Measurements from ENCODE around the gene TMEM258.

TMEM258 gene

DNA sequence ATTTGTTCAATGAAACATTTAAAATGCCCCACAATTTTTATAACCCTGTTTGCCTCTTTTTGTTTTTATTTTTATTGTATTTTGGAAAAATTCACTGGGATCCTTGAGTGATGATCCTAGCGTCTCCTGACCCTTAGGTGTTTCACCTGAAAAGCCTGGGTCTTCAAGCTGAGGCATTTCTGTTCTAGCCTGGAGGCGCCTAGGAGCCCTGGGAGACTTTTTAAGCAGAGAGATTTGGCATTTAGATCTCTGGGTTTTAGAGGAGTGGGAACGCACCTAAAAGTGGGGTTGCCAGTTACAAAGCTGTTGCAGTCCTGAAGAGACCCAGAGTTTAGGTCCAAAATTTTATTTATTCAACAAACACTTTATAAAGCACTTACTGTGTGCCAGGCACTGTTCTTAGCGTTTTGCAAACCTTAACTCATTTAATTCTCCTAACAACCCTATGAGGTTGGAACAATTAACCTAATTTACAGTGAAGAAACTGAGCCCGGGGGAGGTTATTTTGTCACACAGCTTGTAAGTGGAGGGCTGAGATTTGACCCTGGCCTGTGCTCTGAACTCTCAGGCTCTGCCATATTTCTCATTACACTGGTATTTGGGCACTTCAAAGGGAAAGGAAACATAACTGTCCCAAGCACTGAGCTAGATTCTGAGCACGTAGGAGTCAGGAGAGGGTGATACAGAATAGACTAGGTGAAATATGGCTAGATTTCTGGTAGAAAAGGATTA lies 25.2 kb upstream of the TMEM258 start:
- no peak for DNase-seq

DNA sequence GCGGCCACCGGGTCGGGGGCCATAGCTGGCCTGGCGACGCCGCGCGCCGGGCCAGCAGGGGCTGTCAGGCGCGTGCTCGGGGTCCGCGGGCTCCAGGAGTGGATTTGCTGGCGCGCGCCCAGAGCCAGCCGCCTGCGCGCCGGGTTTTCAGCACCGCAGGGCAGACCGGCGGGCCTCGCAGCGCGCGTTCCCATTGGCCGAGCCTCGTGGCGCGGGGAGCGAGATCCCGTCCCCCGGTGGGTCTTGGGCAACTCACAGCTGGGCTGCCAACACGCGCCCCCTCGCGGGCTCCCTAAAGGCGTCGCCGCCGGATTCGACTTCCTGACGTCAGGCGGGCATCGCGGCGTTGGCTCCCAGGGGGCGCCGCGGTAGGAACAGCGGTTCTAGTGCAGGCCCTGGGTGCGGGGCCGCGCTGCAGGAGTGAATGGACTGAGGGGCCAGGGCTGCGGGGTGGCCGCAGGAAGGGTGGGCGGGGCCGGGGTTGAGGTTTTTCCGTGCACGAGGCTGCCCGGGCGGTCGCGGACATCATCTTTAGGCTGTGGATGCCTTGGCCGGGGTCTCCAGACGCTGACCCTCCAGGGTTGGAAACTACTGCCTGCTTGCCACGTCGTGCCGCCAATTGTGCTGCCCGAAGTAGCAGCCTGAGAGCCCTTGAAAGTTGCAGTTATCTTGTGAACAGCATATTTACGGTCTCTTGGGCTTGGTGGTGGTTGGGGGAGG lies 24.5 kb upstream of the TMEM258 start, which contains the start of gene FADS1:
Gene FADS1, minus strand, starts transcription at position 268 of the 720 bp plus-strand sequence. Its CDS starts 74 bp downstream, at position 194.
- peak; percentile 94 for DNase-seq

DNA sequence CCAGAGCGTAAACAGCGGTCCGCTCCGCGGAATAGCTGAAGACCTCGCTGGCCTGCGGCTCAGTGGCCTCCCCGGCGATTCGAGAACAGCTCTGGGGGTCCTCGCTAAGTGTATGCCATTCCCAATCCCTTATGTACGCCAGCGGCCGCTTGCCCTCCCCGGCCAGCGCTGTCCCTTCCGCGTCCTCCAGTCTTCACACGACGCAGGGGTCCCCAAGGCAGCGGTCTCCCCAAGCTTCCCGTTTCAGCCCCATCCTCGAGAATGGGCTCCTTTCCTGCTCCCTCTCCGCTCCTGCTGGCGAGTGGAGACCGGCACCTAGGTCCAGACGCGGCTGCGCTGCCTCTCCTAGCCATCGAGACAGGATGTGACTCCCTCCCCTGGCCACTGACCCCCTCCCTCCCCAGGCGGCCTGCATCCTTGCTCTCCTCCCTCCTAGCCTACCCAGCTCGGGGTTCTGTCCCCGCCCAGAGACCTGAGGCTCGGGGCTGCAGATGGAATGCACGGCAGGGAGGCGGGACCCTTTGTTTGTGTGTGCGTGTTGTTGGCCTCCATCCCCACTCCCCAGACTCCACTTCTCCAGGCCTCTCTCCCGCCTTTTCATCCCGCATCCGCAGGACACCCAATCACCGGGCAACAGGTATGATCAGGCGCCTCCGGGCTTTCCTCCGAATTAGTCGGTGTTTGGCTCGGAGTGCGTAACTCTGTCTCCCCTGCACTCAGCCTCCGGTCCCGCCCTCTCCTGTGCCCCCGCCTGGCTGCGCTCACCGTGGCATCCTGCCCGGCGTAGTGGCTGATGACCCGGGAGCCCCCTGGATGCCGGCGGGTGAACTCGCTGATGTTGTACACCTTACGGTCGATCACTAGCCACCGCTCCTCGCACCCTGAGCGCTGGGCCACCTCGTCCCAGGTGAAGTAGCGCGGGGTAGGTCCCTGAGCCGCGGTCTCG lies 23.7 kb upstream of the TMEM258 start:
- DNase-seq = no peak

DNA sequence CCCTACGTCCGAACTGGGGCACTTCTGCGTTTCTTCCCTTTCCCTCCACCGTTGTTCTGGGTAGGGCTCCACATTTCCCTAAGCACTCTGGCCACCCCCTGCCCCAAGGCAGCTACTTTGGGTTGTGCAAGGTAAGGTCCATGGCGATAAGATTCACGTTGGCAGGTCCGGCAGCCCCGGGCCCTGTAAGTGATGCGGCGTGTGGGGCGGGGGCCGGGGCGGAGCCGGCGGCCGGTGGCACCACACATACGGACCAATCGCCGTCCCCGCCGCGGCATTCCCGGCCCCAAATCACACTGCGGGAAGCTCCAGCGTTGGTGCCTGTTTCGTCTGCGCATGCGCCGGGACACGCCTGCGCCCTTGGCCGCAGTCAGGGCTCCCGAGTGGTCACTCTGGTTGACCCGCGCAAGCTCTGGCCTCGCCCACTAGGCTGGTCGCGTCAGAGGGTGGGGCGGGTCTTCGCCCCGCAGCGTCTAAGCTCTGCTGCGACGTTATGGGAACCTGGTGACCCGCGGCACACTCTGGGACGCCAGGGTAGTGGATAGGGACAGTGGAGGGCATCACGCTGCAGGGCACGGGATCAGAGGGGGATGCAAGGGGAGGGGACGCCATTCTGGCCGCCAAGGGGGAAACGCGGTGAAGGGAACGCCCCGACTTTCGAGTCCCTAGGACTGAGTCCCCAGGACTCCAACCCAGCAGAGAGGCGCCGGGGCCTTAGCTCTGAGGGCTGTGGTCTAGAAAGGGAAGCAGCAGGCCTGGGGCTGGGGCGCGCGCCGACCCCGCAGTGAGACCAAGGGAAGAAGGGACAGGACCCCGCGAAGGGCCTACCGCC lies 22.8 kb upstream of the TMEM258 start:
- DNase-seq = peak; percentile 65

DNA sequence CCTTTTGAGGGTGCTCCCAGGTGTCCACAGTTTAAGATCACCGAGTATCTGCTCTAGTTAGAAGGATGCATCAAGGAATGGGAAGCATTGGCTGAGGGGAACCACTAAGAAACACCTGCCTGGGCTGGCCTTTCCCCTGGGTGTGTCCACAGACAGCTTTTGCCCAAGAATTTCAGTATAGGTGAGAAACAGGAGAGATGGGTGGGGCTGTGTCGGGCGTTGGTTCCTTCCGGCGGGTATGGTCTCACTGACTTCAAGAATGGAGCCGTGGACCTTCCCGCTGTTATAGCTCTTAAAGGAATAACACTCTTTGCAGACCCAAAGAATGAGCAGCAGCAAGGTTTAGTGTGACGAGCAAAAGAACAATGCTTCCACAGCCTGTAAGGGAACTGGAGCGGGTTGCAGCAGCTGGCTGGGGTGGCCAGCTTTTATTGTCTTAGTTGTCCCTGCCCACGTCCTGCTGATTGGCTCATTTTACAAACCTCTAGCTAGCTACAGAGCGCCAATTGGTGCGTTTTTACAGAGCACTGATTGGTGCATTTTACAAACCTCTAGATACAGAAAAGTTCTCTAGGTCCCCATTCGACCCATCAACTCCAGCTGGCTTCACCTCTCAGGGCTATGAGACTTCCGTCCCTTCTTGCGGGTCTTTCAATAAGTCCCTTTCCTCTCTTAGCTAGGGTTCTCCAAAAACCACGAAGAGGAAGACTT lies 22.0 kb upstream of the TMEM258 start:
- DNase-seq = no peak

DNA sequence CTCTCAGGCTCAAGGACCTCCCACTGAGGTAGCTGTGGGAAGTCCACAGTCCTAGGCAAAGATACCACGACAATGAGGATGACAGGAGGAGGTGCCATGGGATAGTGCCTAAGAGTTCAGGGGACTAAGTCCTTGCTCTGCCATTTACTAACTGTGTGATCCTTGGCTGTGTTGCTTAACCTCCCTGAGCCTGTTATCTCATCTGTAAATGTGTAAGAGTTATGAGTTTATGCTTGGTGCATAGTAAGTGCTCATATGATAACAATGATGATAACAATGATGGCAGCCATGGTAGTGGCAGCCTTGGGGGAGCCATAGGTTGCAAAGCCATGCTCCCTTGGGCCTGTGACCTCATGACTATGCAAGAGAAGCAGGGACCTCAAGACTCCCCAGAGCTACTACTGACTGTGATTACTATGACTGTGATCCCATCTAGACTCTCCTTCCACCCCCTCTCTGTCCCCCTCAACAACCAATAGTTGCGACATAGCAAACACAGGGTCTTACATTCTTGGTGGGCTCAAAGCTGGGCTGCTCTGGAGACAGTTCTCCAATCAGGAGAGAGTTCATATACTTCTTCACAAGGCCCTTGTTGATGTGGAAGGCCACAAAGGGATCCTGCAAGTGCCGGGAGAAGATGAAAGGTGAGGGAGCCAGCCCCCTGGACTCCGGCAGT lies 20.5 kb upstream of the TMEM258 start:
- DNase-seq = no peak

DNA sequence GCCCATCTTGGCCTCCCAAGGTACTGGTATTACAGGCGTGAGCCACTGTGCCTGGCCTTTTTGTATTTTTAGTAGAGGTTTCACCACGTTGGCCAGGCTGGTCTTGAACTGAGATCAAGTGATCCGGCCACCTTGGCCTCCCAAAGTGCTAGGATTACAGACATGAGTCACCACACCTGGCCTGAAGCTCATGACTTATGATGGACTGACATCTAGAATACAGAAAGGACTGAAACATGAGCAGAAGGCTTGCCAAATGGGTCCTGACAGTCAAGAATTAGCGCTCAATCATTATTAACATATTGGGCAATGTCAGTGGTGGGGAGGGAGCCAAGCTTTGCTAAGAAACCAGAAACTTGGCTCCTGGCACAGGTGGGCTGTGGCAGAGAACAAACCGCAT lies 19.4 kb upstream of the TMEM258 start:
- DNase-seq = no peak

DNA sequence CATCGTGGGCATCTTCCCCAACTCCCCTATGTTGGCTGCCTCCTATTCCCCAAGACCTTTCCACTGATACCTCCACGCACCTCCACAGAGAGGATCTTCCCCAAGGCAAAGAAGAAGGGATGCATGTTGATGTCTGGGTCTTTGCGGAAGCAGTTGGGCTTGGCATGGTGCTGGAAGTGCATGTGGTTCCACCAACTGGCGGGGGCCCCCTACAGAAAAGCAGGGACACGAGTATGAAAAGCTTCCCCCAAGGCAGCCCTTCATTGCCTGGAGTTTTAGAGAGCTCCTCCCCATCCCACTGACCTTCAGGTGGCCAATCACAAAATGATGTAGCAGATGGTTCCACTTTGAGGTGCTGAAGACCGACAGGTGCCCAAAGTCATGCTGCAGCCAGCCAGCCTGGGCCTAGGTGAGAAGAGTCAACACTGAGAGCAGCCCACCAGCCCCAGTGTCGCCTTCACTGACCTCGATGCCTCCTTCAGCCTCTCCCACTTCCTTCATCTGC lies 18.3 kb upstream of the TMEM258 start:
- DNase-seq = no peak

DNA sequence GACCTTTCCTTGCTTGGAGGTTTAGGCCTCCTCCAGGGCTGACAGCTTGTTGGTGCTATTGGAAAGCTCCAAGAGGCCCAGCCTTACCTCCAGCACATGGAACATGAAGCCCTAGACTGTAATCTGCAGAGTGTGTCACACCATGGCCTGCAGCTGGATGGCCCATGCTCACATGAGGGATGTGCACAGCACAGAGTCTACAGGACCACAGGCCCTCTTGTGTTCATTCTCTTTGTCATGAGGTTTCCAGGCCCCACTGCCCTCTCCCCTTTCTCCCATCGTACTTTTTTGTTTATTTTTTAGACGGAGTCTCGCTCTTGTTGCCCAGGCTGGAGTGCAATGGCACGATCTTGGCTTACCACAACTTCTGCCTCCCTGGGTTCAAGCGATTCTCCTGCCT lies 14.4 kb upstream of the TMEM258 start:
- DNase-seq = no peak

DNA sequence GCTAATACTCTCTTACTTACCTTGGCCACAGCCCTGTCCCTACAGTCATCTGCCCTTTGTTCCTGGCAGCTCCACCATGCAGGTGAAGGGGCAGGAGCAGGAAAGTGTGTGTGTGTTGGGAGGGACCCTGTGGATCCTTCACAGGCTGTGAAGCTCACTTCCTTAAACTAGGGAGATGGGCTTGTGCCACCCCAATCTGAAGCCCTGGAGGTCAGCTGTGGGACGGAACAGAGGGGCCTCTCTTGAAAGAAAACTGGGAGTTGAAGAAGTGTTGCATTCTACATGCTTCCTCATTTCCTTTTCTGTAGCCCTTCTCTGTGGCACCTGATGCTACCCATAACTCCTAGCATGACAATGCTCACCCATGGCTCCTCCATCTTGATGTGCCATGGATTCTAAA lies 12.7 kb upstream of the TMEM258 start:
- DNase-seq = no peak

DNA sequence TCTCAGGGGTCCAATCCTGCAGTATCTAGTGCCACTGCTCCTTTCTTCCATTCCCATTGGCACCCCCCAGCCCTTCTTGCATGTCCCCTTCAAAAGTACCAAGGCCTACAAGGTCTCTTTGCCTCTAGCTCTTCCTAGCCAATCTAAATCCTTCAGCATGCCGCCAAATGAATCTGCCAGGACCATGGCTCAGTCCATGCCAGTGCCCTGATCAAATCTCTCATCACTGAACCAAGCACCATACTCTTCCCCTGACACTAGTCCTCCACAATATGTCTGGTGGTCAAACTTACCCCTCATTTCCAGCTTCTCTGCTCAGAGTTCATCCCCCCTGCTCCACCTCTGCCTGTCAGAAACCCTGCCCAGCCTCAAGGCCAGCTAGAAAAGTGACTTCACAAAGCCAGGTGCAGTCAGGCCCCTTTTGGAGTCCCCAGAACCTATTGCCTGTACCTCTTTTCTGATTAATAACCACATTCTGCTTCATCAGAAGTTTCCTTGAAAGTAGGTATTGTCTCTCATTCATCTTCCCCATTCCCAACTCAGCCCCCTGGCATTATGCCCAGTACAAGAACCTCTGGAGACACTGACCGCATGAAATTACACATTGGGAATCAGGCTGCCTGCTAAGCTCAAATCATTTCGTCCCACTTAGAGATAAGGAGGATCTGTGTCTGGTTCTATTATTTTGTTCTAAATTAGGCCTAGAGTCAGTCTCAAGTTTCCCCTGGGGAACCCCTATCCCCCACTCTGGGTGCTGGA lies 11.7 kb upstream of the TMEM258 start:
- DNase-seq = no peak

DNA sequence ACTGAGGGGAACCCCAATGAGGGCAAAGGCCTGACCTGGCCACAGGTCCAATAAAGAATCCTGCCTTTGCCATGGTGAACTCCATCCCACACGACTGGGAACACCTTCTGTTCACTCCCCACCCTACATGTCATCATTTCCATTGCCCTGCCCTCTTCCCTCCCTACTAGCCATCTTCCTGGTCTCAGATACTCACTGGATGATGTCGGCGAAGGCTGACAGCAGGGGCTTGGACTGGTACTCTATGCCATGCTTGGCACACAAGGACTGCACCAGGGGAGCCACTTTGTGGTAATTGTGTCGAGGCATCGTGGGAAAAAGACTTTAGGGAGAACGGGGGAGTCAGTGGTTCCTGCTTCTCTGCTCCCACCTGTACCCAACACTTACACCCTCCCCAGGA lies 10.2 kb upstream of the TMEM258 start:
- no peak for DNase-seq

DNA sequence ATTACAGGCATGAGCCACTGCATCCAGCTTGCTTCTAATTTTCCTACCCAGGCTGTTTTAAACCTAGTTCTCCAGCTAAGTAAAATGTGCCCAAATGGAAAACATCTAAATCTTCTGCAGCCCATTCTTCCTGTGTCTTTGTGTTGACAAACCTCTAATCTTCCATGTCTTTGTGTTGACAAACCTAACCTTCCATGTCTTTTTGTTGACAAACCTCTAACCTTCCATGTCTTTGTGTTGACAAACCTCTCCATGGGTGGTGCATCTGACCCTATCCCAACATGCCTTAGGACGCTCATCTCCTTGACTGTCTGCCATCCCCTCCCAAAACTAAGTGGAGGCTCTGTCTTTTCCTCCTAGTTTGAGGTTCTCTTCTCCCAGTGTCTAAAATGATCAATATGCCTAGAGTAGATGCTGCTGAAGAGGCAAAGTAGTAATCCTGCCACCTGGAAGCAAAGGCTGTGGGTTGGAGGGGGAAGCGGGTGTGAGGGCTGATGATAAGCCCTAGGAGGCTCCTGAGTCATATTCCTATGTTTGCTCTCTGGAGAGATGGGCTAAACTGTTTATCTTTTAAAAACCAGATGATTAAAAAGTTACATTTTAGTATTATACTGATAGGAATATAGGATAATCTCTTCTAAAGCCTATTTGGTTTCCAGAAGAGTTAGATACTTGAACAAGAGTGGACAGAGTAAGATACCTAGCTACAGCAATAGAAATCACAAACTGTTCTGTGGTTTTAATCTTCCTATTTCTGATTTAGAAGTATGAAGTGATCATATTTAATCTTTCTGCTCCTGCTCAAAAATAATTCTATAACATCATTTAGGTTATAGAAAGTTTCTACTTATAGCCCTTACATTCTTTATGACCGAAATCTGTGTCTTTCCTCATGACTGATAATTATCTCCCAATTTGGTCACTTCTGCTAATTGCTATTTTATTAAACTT lies 8.2 kb upstream of the TMEM258 start:
- no peak for DNase-seq

DNA sequence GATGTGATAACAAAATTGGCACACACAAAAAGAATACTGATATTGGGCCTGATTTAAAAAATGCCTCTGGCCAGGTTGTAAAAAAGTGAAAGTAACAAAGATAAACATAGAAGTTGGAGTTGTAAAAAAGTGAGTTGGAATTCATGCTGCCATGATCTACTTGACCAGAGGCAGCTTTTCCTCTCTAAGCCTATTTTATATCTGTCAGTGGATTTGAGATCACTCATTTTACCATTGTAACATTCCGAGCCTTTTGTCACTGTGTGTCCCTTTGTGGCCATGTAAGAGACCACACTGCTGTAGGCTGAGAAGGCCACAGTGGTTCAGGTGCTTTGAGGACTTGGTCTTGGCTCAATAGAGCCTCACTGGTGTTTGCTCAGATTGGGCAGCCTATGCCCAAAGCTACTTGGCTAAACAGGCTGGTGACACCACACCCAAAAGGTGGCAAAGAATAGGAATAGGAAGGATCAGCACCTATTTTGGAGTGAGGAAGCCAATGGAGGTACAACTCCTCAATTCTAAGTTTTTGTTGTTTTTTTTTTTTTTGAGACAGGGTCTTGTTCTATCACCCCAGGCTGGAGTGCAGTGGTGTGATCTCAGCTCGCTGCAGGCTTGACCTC lies 7.4 kb upstream of the TMEM258 start:
- DNase-seq = no peak

DNA sequence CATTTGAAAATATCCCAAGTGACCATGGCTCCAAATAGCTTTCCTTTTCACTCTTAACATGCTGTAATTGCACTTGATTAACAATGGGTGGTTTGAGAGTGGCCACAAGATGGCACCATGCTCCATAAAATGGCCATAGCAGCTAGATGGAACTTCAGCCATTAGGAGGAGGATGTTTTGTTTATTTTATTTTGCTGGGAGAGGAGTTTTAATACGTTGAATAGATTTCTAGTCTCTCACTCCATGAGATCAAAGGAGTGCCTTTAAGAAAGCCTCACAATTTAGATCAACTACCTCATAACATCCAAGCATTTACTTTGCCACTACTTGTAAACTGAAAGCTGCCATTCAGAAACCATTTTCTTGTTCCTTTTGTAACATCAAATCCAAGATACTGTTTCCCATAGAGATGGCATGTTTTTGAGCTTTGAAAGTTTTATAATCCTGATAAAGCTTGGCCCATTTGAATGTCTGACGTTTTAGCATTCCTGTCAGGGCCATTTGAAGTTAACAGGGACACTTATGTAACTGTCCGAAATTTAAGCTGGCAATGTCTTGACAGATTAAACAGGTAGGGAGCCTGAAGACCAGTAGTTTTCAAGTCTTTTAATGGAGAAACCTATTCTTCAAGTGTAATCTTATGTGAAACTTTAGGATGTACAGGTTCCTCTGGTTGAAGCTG lies 5.0 kb upstream of the TMEM258 start:
- DNase-seq = peak; percentile 61

DNA sequence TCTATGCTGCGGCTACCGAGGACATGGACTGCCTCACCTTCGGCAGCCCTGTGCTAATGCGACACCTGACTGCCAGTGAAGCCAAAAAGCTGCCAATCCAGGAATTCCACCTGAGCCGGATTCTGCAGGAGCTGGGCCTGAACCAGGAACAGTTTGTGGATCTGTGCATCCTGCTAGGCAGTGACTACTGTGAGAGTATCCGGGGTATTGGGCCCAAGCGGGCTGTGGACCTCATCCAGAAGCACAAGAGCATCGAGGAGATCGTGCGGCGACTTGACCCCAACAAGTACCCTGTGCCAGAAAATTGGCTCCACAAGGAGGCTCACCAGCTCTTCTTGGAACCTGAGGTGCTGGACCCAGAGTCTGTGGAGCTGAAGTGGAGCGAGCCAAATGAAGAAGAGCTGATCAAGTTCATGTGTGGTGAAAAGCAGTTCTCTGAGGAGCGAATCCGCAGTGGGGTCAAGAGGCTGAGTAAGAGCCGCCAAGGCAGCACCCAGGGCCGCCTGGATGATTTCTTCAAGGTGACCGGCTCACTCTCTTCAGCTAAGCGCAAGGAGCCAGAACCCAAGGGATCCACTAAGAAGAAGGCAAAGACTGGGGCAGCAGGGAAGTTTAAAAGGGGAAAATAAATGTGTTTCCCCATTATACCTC lies 3.6 kb upstream of the TMEM258 start:
- DNase-seq = no peak

DNA sequence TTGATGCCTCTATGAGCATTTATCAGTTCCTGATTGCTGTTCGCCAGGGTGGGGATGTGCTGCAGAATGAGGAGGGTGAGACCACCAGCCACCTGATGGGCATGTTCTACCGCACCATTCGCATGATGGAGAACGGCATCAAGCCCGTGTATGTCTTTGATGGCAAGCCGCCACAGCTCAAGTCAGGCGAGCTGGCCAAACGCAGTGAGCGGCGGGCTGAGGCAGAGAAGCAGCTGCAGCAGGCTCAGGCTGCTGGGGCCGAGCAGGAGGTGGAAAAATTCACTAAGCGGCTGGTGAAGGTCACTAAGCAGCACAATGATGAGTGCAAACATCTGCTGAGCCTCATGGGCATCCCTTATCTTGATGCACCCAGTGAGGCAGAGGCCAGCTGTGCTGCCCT lies 3.1 kb upstream of the TMEM258 start:
- no peak for DNase-seq

Data from amniotic stem cell (primary cell).